K562 (cell line): Measurements from ENCODE around the gene GCK. TPM values are rescaled to one million over a fixed set of nuclear protein-coding genes. Genes with fewer than 3 reads are reported as not detected.

ENCODE experiments used
- CBX2 ChIP-seq: fragments of 200-600 bp; sonication (generic); IDR thresholded peaks from one replicate; pipeline ENCODE4 v1.6.1; 2012; ENCODE audit warnings: mild to moderate bottlenecking, low read length, inconsistent platforms; ENCODE audit not compliant: insufficient read depth, poor library complexity, severe bottlenecking
- DEAF1 ChIP-seq: fragments of 450-650 bp; formaldehyde crosslinking; IDR thresholded peaks from 2 replicates; pipeline ENCODE4 v1.4.0; 2020; ENCODE audit warnings: mild to moderate bottlenecking, moderate library complexity
- NUFIP1 ChIP-seq: fragments of 450-650 bp; IDR thresholded peaks from 2 replicates; pipeline ENCODE4 v1.6.1; 2018; ENCODE audit not compliant: partially characterized antibody
- RAD21 ChIP-seq, 2 experiments: fragments of 250-450 bp in 1 of 2; fragments of 450-650 bp in 1 of 2; sonication (Bioruptor Pico) in 1 of 2; formaldehyde crosslinking in 1 of 2; IDR thresholded peaks in 1 of 2; conservative IDR thresholded peaks in 1 of 2; 2 replicates each; pipeline versions ENCODE4 v1.4.0 to v1.8.0; 2020 to 2022; ENCODE audit warnings: mild to moderate bottlenecking in 2 of 2, moderate library complexity in 1 of 2
- TGIF2 ChIP-seq: sonication (generic); formaldehyde crosslinking; IDR thresholded peaks from 2 replicates; pipeline ENCODE4 v1.8.1; 2022; ENCODE audit warnings: mild to moderate bottlenecking, missing genetic modification reagents, moderate library complexity
- ZBTB17 ChIP-seq: fragments of 450-650 bp; formaldehyde crosslinking; IDR thresholded peaks from 2 replicates; pipeline ENCODE4 v1.4.0; 2020; ENCODE audit warnings: mild to moderate bottlenecking
- ZBTB43 ChIP-seq: sonication (generic); formaldehyde crosslinking; IDR thresholded peaks from 2 replicates; pipeline ENCODE4 v1.8.0; 2023; ENCODE audit warnings: mild to moderate bottlenecking, missing genetic modification reagents
- ZFX ChIP-seq: sonication (generic); formaldehyde crosslinking; IDR thresholded peaks from 2 replicates; pipeline ENCODE4 v1.8.0; 2022; ENCODE audit warnings: mild to moderate bottlenecking, missing genetic modification reagents, moderate library complexity
- polyA plus RNA-seq, 8 experiments: library from polyadenylated mRNA; depleted of rRNA in 4 of 8; stranded (reverse) in 5 of 8; unstranded in 3 of 8; fragments of >200 nt; fragmentation: Nextera tagmentation in 2 of 8; fragmentation: Illumina TruSeq in 1 of 8; extraction: Ambion mirVana in 2 of 8; extraction: Trizol in 1 of 8; gene quantifications; 2 replicates each; pipeline versions ENCODE4 v1.2.1 to v1.2.3, GENCODE V29; 2011 to 2014; ENCODE audit warnings: inconsistent platforms in 1 of 8, missing spikeins in 1 of 8
- total RNA-seq, 7 experiments: library from RNA; depleted of rRNA in 6 of 7; stranded (reverse); fragments of >200 nt in 6 of 7; fragmentation: Illumina TruSeq in 2 of 7; extraction: Trizol in 2 of 7; gene quantifications; 2 replicates each; pipeline versions ENCODE4 v1.2.1 to v1.2.3, GENCODE V29; 2011 to 2021; ENCODE audit warnings: low replicate concordance in 1 of 7

Gene GCK
- total and polyA plus RNA-seq, 9 of the 15 experiments (the other 6 are each of a cell fraction or from before 2014, with no cell fraction given), result 0.11 to 0.55 (median 0.16) TPM; not detected in 3

GRCh38 chr7:44231088-44231487, 41.8 kb upstream of the GCK start (continued):
- TF ChIP-seq RAD21 (CRISPR knock-in tag; conservative IDR thresholded peaks at IDR 0.05 in 1 of 2, IDR thresholded peaks at IDR 0.05 in 1 of 2) (peak in 1 of 2 experiments; percentile 35; a peak in 2 of 4 replicates), ZFX (CRISPR knock-in tag) (0 out of 2 replicates have a peak, but pooled peaks have one; percentile 14), ZBTB43 (no peak), CBX2 (no peak), NUFIP1 (no peak), ZBTB17 (CRISPR knock-in tag) (no peak), DEAF1 (CRISPR knock-in tag) (no peak), TGIF2 (CRISPR knock-in tag) (no peak)
